ENCODE measurements around the gene FTCD.

DNA sequence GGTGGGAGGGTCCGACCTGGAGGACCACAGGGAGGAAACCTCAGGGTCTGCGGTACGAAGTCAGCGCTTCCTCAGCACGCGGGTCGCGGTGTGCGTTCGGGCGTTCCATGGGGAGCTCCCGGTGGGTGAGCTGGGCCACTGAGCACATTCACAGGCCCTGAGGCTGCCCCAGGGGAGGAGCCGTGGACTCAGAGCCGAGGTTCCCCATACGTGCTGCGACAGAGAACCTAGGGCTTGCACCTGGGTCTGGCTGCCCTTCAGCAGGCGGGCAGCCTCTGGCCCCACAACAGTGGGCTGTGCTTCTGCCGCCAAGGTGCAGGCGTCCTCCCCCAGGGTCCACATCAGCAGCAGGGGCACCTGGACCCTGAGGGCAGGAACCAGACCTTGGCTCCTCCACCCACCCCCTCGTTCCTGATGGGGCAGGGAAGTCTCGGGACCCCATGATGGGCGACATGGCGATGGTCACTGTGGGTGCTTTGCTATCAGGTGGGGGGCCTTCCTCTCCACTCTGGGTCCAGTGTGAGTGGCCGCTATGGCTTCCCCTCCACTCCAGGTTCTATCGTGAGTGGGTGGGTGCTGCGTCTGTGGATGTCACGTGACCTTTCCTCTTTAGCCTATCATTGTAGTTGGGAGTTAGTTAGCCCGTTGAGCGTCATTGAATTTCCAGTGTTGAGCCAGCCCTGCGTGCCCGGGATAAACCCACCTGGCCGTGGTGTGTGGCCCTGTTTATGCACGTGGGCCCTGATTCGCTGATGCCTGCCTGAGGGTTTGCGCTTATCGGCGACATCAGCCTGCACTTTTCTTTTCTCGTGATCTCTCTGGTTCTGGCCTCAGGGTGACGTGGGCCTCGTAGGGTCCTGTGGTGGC, 27.9 kb downstream of the FTCD start:
- TF ChIP-seq POLR2A (IDR thresholded peaks at IDR 0.05): no peak
- TF ChIP-seq, protein P1, sequence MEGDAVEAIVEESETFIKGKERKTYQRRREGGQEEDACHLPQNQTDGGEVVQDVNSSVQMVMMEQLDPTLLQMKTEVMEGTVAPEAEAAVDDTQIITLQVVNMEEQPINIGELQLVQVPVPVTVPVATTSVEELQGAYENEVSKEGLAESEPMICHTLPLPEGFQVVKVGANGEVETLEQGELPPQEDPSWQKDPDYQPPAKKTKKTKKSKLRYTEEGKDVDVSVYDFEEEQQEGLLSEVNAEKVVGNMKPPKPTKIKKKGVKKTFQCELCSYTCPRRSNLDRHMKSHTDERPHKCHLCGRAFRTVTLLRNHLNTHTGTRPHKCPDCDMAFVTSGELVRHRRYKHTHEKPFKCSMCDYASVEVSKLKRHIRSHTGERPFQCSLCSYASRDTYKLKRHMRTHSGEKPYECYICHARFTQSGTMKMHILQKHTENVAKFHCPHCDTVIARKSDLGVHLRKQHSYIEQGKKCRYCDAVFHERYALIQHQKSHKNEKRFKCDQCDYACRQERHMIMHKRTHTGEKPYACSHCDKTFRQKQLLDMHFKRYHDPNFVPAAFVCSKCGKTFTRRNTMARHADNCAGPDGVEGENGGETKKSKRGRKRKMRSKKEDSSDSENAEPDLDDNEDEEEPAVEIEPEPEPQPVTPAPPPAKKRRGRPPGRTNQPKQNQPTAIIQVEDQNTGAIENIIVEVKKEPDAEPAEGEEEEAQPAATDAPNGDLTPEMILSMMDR (IDR thresholded peaks at IDR 0.05): no peak
